Prostate gland (tissue), 2 donors: Measurements from ENCODE around the gene PPFIBP2. TPM values are rescaled to one million over a fixed set of nuclear protein-coding genes. Genes with fewer than 3 reads are reported as not detected.

ENCODE experiments used
- DNase-seq: peaks from one replicate; pipeline ENCODE4 v3.0.0-alpha.2; 2019; ENCODE audit warnings: low spot score
- H3K27ac ChIP-seq, 2 donors: fragments of 200-600 bp; sonication (generic); 2 replicates each; pipeline ENCODE4 v1.5.1; 2017 to 2019
- H3K27me3 ChIP-seq: fragments of 200-600 bp; sonication (generic); replicated peaks from 2 replicates; pipeline ENCODE4 v1.5.1; 2019; ENCODE audit not compliant: insufficient read depth
- H3K36me3 ChIP-seq, 2 donors: fragments of 200-600 bp; sonication (generic); 1 replicate in 1 of 2; 2 replicates in 1 of 2; pipeline versions ENCODE4 v1.5.1 to v1.8.1; 2017 to 2019
- H3K4me1 ChIP-seq: fragments of 200-600 bp; sonication (generic); replicated peaks from 2 replicates; pipeline ENCODE4 v1.5.1; 2019
- H3K4me3 ChIP-seq, 2 donors: fragments of 200-600 bp; sonication (generic); 2 replicates each; pipeline ENCODE4 v1.5.1; 2017 to 2019
- H3K9me3 ChIP-seq: fragments of 200-600 bp; sonication (generic); 2 replicates; pipeline ENCODE4 v1.5.1; 2017
- CTCF ChIP-seq, 4 experiments: fragments of 200-600 bp in 2 of 4; fragments of 450-650 bp in 2 of 4; sonication (generic) in 2 of 4; IDR thresholded peaks; 1 replicate in 3 of 4; 2 replicates in 1 of 4; pipeline ENCODE4 v1.5.1; 2016 to 2019; ENCODE audit warnings: antibody characterized with exemption in 4 of 4, mild to moderate bottlenecking in 2 of 4, moderate library complexity in 2 of 4
- POLR2A ChIP-seq: fragments of 450-650 bp; IDR thresholded peaks from one replicate; pipeline ENCODE4 v1.6.1; 2016; ENCODE audit warnings: antibody characterized with exemption, mild to moderate bottlenecking
- POLR2AphosphoS5 ChIP-seq: sonication (generic); formaldehyde crosslinking; IDR thresholded peaks from one replicate; pipeline ENCODE4 v1.6.1; 2017; ENCODE audit warnings: antibody characterized with exemption
- WGBS: methylation state at CpG from one replicate; pipeline ENCODE4 v1.1.5; 2018; 5-methylcytosine and 5-hydroxymethylcytosine counted together
- intact Hi-C: fragments of 100-400 bp; cut with DNase I; formaldehyde crosslinking; loops from one replicate; pipeline ENCODE4 v1.14.2; 2022
- total RNA-seq, 2 donors: library from RNA; depleted of rRNA; stranded (reverse); fragments of >200 nt; gene quantifications; one replicate each; pipeline ENCODE4 v1.1.0, GENCODE V29; 2016

Gene PPFIBP2
- total RNA-seq, 2 donors from 2014 or later = 76.3 to 88.3 TPM

- Histone ChIP-seq H3K4me1 (no peaks in the 10 kb centered on the region), H3K9me3 (no peaks in the 10 kb centered on the region), H3K36me3 (peaks cover 0 to 3% of the 10 kb centered on the region in 2 donors), H3K27me3 (no peaks in the 10 kb centered on the region), H3K4me3 (no peak overlapping the region), H3K27ac (no peak overlapping the region)
- intact Hi-C loops = no loop called here
- WGBS = 90% methylated on average over 2 of the region's 2 CpGs
- TF ChIP-seq POLR2AphosphoS5 (no peak), CTCF (IDR thresholded peaks at IDR 0.05) (no peak), POLR2A (no peak)
- no peak for DNase-seq
Observed at GRCh38 chr11:7646866-7647265, 133.1 kb downstream of the PPFIBP2 start.

- TF ChIP-seq POLR2AphosphoS5 (no peak), POLR2A (no peak), CTCF (IDR thresholded peaks at IDR 0.05) (no peak)
- no peaks in the 10 kb centered on the region for H3K9me3 ChIP-seq
- H3K36me3 ChIP-seq = peaks cover 0 to 7% of the 10 kb centered on the region in 2 donors
- no peak overlapping the region for H3K4me3 ChIP-seq
- H3K4me1 ChIP-seq = no peaks in the 10 kb centered on the region
- intact Hi-C loops = no loop called here
- no peaks in the 10 kb centered on the region for H3K27me3 ChIP-seq
- 99% methylated on average over 3 of the region's 3 CpGs for WGBS
- H3K27ac ChIP-seq = no peak overlapping the region
- no peak for DNase-seq
Observed at GRCh38 chr11:7648264-7648663, 134.5 kb downstream of the PPFIBP2 start.

- no peak for TF ChIP-seq CTCF (IDR thresholded peaks at IDR 0.05)
- TF ChIP-seq POLR2AphosphoS5 = no peak
- TF ChIP-seq POLR2A = no peak
- Histone ChIP-seq H3K27ac (no peak overlapping the region), H3K27me3 (no peaks in the 10 kb centered on the region), H3K9me3 (no peaks in the 10 kb centered on the region), H3K4me1 (no peaks in the 10 kb centered on the region), H3K4me3 (no peak overlapping the region), H3K36me3 (peaks cover 2 to 13% of the 10 kb centered on the region in 2 donors)
- 52% methylated on average over 5 of the region's 5 CpGs for WGBS
- no peak for DNase-seq
- intact Hi-C loops = loop anchor here (10.0 kb wide), 1 partner anchor 196 kb away; no protein-coding TSS in a partner anchor
Observed at GRCh38 chr11:7651140-7651551, 137.3 kb downstream of the PPFIBP2 start.

DNA sequence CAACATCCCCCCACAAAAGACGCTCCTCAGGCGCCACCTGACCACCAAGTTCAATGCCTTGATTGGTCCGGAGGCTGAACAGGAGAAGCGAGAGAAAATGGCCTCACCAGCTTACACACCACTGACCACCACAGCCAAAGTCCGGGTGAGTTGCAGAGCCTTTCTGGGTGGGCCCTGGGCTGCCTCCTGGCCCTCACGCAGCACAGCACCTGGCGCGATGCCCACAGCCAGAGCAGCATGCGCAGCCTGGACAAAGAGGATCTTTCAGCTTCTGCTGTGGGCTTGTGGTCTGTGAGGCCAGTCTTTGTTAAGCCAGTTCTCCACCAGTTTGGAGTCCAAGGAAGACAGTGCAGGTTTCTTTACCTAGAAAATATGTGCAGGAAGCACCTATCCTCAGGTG is 137.9 kb downstream of the PPFIBP2 start:
- TF ChIP-seq CTCF (IDR thresholded peaks at IDR 0.05) (no peak), POLR2A (no peak), POLR2AphosphoS5 (no peak)
- H3K9me3 ChIP-seq = no peaks in the 10 kb centered on the region
- no peak for DNase-seq
- no peaks in the 10 kb centered on the region for H3K4me1 ChIP-seq
- H3K27me3 ChIP-seq = no peaks in the 10 kb centered on the region
- intact Hi-C loops = loop anchor here (10.0 kb wide), 1 partner anchor 197 kb away; no protein-coding TSS in a partner anchor
- H3K27ac ChIP-seq = no peak overlapping the region
- H3K4me3 ChIP-seq = no peak overlapping the region
- H3K36me3 ChIP-seq = peaks cover 2 to 13% of the 10 kb centered on the region in 2 donors
- 82% methylated on average over 9 of the region's 9 CpGs for WGBS

GRCh38 chr11:7654195-7654705 is 140.5 kb downstream of the PPFIBP2 start:
- no peak overlapping the region for H3K4me3 ChIP-seq
- WGBS = 65% methylated on average over 4 of the region's 4 CpGs
- no peak for TF ChIP-seq POLR2AphosphoS5
- TF ChIP-seq CTCF (IDR thresholded peaks at IDR 0.05) = no peak
- TF ChIP-seq POLR2A = no peak
- peaks cover 2 to 13% of the 10 kb centered on the region in 2 donors for H3K36me3 ChIP-seq
- no peak overlapping the region for H3K27ac ChIP-seq
- no peaks in the 10 kb centered on the region for H3K9me3 ChIP-seq
- H3K4me1 ChIP-seq = no peaks in the 10 kb centered on the region
- intact Hi-C loops = loop anchor here (10.0 kb wide), 1 partner anchor 199 kb away; no protein-coding TSS in a partner anchor
- DNase-seq = no peak
- no peaks in the 10 kb centered on the region for H3K27me3 ChIP-seq
